Retina (tissue), 1 donor: ENCODE results near the gene SHTN1.

Experiments used
- DNase-seq: peaks from one replicate; pipeline ENCODE4 v3.0.0-alpha.2; 2016

SHTN1 gene

DNA sequence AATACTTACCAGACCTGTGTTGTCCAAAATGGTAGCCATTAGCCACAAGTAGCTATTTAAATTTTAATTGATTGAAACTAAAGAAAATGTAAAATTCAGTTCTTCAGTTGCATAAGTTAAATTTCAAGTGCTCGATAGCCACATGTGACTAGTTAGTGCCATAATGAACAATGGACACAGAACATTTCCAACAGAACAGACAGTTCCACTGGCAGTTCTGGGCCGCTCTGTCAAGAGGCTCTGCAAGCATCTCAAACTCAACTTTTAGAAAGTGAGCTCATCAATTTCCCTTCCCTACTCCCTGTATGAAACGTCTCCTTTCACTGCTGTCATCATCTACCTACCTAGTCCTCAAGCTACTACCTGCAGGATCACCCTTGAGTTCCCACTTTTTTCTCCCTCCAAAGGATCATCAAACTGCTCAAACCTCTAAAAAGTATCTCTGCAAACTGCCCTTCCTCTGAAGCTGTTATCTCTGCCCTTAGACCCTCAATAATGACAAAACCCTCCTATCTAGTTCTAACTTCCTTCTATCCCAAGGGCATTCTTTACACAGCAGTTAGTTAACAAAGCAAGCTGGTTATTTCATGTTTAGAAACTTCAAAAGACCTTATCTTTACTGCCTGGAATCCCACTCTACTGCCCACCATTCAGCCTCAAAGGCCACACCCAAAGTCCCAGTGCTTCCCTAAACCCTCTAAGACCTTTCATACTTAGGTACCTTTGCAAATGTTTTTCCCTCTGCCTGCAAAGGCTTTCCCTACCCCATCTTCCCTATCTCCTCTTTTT is 20.6 kb downstream of the SHTN1 start:
- no peak for DNase-seq

DNA sequence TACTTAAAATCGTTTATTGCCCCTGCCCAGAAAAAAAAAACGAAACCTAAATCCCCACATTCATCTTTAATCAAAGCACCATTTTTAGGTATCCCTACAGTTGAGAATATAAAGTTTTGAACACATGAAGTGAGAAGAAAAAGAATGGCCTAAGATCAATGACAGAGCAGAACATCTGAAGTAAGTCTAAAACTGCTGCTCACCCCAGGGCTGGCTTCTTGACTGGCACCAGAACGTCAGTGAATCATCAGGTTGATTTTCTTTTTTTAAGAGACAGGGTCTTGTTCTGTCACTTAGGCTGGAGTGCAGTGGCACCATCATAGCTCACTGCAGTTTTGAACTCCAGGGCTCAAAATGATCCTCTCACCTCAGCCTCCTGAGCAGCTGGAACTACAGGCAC is 24.9 kb downstream of the SHTN1 start:
- no peak for DNase-seq

DNA sequence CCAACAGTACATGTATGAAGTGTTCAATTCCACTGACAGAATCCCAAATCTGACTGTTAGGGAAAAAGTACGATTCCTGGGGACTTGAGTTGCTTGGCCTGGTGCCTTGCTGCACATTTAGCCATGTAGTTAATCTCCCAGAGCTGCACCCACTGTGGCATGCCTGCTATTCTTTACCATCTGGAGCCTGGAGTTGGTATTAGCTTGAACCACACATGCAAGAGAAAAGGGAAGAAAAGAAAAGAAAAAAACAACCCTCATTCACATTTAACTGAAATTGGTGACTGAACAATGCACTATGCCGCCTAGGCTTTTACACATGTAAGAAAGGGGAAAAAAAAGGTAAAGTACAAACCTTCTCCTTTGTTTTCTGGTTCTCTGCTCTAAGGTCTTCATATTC is 26.1 kb downstream of the SHTN1 start:
- DNase-seq, result no peak

DNA sequence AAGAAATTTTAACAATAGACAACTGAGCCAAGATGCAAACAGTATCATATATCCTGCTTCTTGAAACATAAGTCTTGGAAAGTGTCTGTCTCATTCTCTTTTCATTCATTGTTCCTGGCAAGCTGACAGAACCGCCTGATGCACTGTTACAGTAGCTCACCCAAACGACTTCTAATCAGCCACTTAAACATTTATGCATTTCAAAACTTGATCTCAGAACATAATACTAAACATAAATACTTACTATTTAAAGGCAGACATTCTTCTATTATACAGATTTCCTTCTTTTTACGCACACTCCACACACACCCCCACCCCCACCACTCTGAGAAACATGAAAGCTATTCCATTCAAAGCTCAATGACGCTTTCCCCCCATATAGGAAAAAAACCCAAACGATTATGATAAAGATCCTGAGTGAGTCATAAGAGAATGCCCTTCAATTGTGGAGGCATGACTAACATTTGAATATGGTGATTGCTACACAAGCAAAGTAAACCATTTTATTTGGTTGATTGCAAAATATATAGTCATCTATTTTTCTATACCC is 30.5 kb downstream of the SHTN1 start:
- DNase-seq, result no peak

DNA sequence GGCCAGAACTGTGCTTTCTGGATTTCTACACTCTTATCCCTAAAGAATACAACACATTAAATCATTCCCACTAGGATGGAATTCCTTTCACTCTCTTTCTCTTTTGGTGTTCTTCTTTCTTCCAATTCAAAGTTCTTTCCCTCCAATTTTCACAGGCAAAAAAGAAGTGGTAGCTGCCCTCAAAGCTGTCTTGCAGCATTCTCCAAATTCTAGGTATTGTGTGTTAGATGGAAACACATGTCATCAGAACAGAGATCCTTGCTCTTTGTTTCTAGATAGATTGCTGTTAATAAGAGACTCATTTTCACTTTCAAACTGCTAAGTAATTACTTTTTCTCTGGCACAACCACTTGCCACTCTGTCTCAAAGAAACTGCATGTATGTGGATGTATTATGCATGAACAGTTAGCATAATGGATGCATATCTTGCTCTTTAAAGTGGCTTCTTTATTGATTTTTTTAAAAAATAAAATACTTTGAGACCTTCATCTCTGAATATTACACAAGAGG is 31.0 kb downstream of the SHTN1 start:
- DNase-seq, result no peak

DNA sequence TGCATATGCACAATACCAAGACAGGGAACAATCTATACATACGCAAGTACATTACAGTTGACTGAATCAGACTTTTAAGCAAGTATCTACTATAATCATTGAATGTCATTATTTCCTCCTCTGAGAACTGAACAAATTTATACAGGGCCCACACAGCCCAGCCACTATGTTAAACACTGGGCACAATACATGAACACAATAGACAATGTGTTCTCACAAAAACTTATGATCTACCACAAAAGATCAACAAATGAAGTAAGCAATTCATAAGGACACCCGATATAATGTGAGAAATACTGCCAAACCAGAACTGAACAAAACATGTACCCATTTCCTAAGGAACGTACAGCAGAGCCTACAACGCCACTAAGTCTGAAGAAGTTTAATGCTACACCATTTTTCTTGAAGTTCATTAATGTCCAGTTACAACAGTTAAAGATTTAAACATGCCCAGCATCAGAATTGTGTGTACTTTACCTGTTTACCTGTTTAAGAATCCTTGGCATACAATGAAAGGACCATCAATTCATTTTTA is 31.5 kb downstream of the SHTN1 start:
- DNase-seq, result no peak

DNA sequence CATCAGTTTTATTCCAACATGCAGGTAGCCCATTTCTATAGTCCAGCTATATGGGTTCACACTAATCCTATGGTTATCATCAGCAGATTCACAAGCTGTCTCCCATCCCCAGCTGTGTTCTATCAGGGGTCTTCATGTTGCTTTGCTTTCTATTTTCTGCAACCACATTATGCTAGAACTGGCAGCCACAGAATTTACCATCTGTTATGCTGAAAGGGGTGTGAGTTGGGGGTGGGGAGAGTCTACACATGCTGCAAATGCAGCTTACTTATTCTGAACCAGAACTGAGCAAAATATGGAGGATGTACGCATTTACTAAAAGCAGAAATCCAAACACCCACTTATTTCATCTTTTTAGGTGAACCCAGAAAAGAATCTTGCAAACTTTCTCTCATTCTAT is 32.9 kb downstream of the SHTN1 start:
- no peak for DNase-seq

DNA sequence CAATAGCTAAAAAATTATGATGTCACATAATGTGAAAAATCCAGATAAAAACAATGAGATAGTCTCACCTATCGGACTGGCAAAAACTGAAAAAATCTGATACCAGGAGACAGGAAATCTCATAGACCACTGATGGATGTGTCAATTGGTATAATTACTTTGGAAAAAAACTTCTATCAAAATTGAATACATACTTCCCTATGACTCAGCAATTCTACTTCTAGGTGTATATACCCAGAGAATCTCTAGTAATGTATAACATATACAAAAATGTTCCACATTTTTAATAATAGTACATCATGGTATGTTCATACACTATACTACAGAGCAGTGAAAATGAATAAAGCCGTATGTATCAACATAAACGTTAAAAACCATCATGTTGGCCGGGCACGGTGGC is 34.9 kb downstream of the SHTN1 start:
- no peak for DNase-seq

DNA sequence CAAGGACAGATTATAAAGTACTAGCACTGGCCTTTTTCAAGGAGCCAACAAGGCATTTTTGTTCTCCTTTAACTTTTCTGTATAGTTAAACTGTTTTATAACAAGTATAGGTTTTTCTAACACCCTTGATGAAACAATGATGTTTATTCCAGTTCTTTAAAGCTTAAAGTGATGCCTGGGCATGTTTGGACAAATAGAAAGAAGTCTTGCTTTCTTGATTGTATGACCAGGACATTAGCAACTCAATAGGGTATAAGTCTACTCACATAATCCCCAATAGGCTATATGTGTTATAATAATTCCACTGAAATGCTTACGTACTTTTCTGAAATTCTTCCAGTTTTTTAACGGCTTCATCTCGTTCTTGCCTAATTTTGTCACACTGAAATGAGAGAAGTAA is 36.7 kb downstream of the SHTN1 start:
- no peak for DNase-seq

DNA sequence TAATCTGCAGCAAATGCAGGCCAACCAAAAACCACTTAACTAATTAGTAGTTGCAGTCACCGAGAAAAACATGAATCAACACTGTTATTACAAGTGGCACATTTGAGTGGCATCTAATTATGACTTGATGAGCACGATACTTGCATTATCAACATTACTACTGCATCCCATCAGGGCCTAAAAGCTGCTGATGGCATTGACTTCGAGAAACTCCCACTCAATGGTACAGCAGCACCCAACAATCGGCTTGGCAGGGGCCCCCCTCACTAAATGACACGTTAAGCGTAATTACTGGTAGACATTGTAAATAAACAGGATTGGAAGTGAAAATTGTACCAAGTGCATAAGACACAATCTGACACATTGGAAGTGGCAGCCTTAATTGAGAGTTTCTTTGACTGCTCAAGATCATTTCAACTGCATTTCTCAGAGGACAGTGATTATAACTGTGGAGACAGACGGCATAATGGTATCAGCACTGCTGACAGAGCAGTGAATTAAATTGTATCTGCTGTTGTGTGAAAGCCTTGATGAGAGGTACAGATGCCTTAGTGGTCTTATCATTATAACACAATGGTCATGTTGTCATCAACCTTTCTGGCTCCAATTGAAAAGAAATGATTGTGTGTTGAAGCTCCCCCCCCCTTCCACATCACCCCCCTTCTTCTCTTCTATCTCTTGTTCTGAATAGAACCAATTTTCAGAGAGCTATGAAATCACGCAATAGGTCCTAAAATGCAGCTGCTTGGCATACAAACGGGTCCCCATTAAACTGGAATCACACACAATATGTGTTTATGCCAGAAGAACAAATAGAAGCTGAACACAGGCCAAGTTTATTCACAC is 43.4 kb downstream of the SHTN1 start:
- peak; percentile 59 for DNase-seq

DNA sequence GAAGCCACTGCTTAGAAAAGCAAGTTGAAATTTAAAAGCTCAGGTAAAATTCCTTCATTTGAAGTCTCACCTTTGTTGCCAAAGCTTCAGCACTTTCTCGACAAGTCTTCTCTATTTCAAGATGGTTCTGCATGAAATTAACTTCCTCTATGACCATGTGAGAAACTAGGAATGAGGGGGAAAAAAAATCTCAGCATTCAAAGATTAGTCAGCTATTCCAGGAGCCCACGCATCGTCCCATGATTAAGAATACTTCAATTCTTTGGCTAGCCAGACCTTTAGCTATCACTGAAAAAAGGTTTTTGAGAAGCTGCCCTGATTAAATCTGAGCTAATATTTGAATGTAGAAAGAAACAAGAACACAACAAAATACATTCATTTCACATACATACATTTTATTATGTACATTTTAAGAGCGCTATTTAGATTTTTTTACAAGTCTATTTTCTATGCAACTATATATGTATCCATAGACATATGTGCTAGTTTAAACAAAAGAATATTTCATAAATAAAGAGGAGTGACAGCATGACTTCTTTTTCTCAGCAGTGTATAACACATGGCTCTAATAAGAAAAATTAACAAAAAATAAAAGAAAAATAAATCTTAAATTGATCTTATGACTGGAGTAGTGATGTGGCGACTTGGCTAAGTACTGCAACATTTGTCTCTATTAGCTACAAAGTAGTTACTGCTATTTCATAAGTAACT is 44.8 kb downstream of the SHTN1 start:
- no peak for DNase-seq

DNA sequence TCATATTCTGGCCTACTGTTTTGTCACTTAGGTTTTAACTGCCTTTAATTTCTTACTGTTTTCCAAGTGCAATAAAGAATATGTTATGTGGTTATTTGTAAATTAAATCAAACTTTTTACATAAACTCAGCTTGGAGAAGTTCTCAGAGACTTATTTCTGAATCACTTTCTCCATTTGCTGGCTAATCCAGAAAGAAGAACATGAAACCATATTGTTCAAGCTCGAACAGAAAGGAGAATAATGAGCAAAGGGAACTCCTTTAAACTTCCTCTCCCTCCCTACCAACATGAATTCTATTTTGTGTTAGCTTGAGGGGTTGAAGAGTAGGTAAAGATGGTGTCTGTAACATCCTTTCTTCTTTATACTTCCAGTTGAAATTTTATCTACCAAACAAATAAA is 52.3 kb downstream of the SHTN1 start:
- no peak for DNase-seq

DNA sequence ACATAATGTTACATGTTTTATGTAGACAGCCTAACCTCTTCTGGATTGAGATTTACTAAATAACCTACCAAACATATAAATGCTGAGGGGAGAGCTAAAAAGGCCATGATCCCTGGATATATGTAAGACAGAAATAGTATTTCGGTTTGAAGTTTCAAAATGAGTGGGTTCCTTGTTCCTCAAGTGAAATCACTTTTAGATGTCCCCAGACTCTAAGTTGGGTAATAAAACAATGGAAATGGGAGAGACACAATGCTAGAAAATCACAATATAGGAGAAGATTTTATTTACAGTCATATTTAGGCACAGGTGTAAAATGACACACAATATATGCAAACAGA is 56.5 kb downstream of the SHTN1 start:
- no peak for DNase-seq

DNA sequence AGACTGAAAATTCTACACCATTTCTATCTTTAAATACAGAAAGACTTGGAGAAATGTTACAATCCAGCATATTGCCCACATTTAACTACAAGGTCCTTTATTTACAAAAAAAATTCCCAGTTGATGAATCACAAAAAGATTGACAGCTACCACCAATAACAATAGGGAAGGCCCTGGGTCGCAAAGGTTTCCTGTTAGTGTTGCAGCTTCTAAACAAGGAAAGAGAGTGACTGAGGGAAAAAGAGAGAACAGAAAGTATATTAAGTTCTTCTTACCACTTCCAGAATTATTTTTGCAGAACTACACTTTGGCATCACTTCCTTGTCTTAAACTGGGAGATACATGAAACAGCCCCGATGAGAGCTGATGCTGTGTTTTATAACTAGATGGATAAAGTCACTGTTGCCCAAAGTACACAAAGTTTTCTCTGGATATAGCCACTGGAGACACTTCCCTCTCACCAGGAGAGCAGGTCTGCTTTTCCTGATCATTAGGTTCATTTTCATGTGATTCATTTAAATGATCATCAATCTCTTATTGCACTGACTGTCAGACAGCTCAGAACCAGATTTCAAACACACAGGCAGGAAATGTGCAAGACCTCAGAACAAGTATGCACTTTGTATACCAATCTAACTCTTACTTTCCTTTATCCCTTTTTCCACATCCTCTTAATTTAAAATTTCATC is 57.0 kb downstream of the SHTN1 start:
- DNase-seq, result no peak

DNA sequence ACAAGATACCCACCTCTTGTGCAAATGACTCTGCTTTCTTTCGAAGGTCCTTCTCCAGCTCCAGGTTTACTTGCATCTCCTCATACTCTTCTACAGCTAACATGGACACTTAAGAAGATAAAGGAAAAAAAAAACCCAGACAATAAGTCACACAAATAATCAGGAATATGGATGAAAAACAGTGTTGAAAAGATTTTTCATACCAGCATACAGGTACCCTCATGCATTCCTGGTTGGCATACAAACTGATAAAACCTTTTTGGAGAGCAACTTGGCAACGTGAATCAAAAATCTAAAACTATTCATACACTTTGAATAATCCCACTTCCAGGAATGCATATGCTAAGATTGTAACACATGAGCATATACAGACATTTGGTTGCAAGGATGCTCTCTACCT is 60.1 kb downstream of the SHTN1 start:
- no peak for DNase-seq

DNA sequence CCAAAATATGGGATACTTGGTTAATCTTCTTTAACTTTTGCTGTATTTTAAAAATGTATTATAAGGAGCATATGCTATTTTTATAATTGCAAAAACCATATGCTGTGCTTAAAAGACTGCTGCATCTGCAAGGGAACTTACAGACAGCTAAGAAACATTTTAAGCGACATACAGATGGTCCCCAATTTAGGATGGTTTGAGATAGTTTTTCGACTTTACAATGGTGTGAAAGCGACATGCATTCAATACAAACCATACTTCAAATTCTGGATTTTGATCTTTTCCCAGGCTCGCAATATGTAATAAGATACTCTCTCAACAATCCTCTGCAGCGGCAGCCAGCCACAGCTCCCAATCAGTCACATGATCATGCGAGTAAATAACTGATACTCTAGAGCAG is 73.2 kb downstream of the SHTN1 start:
- no peak for DNase-seq

DNA sequence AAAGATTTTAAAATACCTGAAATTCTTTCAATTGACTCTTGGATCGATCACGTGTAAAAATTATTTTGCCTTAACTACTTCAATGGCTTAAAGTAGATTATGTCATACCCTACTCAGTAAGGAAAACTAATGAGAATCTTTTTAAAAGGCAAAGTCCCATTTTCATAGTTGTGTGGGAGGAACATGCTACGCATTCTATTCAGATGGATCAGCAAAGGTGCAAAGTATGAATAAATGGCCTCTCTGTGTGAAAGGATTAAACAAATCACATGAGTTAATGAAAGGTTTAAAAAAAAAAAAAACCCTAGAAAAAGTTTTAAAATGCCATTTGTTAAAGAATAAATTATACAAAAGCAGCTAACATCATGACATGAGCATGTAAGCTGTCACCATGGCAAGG is 78.6 kb downstream of the SHTN1 start:
- no peak for DNase-seq

DNA sequence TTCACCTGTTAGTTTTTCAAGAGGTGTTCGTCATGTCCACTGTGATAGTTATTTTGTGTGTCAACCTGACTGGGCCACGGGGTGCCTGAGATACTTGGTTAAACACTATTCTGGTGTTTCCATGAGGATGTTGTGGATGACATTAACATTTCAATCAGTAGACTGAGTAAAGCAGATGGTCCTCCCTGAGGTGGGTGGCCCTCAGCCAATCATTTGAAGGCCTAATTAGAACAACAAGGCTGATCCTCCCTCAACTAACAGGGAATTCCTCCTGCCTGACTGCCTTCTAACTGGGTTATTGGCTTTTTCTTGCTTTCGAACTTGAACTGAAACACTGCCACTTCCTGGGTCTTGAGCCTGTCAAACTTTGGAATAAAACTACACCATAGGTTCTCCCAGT is 79.9 kb downstream of the SHTN1 start:
- no peak for DNase-seq

DNA sequence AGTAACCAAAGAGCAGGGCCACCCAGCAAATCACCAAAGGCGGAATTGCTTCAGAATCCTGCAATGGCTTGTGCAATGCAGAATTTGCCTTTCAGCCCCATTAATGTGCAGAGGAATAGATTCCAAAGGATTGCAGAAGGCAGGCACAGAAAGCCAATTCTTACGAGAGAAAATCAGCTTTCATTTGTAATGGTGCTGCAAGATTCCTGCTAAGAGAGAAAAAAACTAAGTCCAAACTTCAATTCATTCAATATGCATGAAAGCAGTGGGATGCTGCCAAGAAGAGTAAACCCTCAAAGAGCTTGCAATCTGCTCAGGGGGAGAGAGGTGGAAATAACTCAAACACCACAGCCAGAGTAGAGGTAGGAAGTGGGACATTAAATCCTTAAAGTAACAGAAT is 85.3 kb downstream of the SHTN1 start:
- DNase-seq, result no peak

DNA sequence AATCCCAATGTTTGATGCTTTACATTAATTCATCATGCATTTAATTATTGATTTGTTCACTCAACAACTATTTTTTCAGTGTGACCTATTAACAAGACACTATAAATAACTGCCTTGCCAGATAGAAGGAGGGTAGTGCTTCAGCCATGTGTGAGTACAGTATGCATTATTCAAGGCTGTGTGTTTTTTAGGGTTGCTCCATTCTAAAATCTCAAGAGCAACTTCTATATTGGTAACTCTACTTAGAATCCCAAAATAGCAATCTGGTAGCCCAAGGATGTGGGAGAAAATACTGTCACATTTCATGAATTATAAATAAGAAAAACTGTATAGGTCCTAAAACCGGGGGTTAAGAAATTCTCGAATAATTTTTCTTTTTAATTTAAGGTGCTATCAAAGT is 85.8 kb downstream of the SHTN1 start:
- DNase-seq, result no peak

DNA sequence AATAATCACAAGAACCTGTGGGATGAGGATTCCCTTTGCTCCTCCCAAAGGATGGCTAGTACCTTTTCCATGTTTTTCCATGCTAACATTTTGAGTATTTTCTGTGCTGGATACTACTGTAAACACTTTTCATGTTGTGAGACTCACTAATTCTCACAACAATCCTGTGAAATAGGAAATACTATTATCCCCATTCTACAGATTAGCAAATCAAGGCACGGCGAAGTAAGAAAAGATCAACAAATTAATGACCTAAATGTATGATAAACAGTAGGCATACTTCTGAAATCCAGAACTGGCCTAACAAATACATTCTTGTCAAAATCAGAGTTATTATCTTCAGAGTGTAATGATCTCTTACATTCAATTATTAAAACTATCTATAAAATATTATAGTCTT is 86.4 kb downstream of the SHTN1 start:
- no peak for DNase-seq

DNA sequence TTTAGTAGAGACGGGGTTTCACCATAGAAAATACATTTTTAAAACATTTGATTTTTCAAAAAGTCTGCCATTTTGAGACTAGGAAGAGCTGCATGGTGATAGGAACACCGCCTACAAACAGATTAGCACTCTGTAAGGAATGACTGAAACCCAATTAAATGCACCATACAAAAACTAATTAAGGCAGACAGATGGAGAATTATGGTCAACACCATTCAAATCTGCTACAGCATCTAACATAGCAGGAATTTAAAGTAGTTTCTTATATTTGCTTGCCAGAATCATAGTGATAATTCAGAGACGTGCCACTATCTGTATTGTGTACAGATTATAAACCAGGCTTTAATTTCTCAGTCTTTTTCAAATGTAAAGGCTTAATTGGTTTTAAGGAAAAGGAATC is 87.5 kb downstream of the SHTN1 start:
- DNase-seq, result no peak

DNA sequence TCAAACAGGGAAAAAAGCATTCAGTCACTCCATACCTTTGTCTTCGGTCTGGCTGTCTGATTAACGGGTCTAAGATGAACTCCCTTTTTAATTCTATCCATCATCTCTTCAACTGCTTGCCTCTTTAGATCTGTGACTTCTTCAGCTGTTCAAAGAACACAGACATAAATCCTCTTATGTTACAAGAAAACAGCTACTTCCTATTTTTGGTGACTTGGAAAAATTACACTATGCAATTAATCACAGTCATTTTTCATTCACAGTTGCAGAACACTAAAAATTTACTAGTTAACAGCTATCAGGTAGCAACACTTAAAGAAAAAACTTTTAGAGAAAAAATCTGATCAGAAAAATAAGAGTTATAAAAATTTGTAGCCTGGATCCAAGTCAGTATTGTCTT is 89.6 kb downstream of the SHTN1 start:
- no peak for DNase-seq
